Cardiac septum (tissue), 1 donor: Measurements from ENCODE around the gene FANK1. TPM values are rescaled to one million over a fixed set of nuclear protein-coding genes. Genes with fewer than 3 reads are reported as not detected.
"Not testable (repeated sequence)": the region's sequence is repeated elsewhere in the genome, so short reads cannot be mapped to it uniquely, and the experiment has no call there.

Experiments
- DNase-seq: peaks from one replicate; pipeline ENCODE4 v3.0.0-alpha.2; 2020; ENCODE audit warnings: low spot score
- intact Hi-C: fragments of 100-400 bp; cut with DNase I; formaldehyde crosslinking; loops from one replicate; pipeline ENCODE4 v1.14.0; 2022
- total RNA-seq: library from RNA; stranded (reverse); fragmentation: NEBNext Ultra II Directional; extraction: Animal tissue kit (Norgen Biotek cat#: 25700); gene quantifications from one replicate; pipeline ENCODE4 v1.2.1, GENCODE V29; 2021
- donor health status: DM: no; HTN: no; CAD: no.

FANK1 gene
- total RNA-seq, 1 donor from 2014 or later = 0.43 TPM

DNA sequence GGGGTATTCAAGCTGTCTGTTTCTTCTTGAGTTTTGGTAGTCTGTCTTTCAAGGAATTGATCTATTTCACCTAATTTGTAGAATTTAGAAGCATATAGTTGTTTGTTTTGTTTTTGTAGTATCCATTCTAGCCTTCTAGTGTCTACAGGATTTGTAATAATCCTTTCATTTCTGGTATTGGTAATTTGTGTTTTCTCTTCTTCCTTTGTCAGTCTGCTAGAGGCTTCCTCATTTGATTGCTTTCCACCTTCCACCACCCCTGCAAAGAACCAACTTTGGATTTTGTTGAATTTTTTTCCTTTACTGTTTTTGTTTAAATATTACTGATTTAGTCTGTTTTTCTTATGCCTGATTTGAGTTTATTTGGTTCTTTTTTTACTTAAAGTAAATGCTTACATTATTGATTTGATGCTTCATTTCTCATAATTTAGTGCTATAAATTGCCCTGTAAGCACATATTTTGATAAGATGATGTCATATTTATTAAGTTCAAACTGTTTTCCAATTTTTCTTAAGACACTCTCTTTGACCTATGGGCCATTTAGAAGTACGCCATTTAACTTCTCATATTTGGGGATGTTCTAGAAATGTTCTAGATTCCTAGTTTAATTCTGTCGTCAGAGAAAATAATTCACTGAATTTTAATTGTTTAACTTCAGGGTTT, 25.4 kb downstream of the FANK1 start:
- intact Hi-C loops, DNase-seq: not testable (repeated sequence)

GRCh38 chr10:125925262-125925834, 29.0 kb downstream of the FANK1 start:
- no peak for DNase-seq
- intact Hi-C loops = no loop called here

GRCh38 chr10:125926247-125926646, 29.9 kb downstream of the FANK1 start:
- DNase-seq = no peak
- intact Hi-C loops = no loop called here

- intact Hi-C loops, DNase-seq: not testable (repeated sequence)
These were observed 30.9 kb downstream of the FANK1 start for GRCh38 chr10:125927265-125927664.

GRCh38 chr10:125928928-125929585, 32.7 kb downstream of the FANK1 start:
- no peak for DNase-seq
- intact Hi-C loops = no loop called here

GRCh38 chr10:125929618-125930017, 33.3 kb downstream of the FANK1 start:
- intact Hi-C loops = loop anchor here (5.0 kb wide), 1 partner anchor 573 kb away; no protein-coding TSS in a partner anchor
- DNase-seq = no peak

DNA sequence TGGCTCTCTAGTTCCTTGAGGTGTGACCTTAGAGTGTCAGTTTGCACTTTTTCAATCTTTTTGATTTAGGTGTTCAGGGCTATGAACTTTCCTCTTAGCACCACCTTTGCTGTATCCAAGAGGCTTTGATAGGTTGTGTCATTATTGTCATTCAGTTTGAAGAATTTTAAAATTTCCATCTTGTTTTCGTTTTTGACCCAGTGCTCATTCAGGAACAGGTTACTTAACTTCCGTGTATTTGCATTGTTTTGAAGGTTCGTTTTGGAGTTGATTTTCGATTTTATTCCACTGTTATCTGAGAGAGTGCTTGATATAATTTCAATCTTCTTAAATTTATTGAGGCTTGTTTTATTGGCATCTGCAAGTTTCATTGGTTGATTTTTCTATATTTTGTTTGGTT, 37.3 kb downstream of the FANK1 start:
- intact Hi-C loops = loop anchor here (5.0 kb wide), 1 partner anchor 569 kb away; no protein-coding TSS in a partner anchor
- no peak for DNase-seq

DNA sequence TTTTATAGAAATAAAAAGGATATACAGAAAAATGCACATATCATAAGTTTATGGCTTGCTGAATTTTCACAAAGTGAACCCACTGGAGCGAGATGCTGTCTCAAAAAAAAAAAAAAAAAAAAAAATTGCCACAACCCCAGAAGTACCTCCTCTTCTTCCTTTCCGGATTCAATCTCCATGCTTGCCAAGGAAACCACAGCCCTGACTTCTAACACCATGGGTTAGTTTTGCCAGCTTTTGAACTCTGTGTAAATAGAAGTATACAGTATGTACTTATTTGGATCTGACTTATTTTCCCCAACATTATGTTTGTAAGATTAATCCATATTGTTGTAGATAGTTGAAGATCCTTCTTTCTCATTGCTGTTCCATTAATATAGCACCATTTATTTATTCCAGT, 40.0 kb downstream of the FANK1 start:
- intact Hi-C loops = no loop called here
- DNase-seq = no peak

GRCh38 chr10:125940515-125940914, 44.2 kb downstream of the FANK1 start:
- intact Hi-C loops = no loop called here
- no peak for DNase-seq

GRCh38 chr10:125951290-125951689, 54.9 kb downstream of the FANK1 start:
- intact Hi-C loops = no loop called here
- no peak for DNase-seq

DNA sequence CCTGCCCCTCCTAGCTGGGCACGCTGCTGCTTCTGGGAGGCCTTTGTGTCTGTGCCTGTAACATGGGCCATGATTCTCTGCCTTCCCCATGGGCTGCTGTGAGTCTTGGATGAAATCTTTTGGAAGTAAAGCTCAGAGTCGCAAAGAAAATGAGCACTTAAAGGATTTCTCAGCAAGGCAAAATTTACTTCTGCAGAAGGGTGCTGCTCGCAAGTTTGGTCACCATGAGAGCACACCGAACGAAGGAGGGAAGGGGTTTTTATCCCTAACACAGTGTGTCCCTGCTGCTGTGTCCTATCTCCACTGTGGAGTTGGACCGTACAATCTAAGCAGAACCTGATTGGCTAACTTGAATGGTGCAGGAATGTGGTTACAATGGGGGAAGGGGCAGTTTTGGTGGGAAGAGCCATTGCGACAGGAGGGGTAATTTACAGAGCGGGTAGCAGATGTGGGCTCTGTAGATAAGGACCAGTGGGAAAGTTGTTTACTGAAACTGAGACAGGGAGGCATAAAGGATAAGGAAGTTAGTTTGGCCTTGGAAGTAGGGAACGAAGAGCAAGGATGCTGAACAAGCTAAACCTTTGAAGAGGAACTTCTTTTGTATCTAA, 57.5 kb downstream of the FANK1 start:
- intact Hi-C loops = no loop called here
- DNase-seq = no peak

- intact Hi-C loops = no loop called here
- no peak for DNase-seq
These were observed 59.4 kb downstream of the FANK1 start for GRCh38 chr10:125955766-125956165.

DNA sequence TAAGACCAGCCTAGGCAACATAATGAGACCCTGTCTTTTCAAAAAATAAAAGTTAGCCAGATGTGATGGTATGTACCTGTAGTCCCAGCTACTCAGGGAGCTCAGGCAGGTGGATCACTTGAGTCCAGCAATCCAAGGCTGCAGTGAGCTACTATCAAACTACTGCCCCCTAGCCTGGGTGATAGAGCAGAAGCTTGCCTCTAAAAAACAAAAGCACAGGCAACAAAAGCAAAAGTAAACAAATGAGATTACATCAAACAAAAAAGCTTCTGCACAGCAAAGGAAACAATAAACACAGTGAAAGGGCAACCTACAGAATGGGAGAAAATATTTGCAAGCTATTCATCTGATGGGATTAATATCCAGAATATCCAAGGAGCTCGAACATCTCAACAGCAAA, 65.4 kb downstream of the FANK1 start:
- intact Hi-C loops = no loop called here
- no peak for DNase-seq

DNA sequence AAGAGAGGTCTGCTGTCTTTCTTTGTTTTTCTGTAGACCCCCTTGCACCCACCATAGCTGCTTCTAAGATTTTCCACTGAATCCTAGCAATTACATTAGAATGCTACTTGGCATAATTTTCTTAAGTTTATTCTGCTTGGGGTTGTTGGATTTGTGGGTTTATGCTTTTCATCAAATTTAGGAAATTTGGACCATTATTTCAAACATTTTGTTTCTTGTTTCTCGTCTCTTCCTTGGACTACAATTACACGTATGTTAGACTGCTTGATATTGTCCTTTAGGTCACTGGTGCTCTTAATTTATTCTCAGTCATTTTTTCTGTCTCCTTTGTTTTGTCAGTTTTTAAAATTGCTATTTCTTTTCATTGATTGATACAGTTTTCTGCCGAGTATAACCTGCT, 65.8 kb downstream of the FANK1 start:
- DNase-seq = no peak
- intact Hi-C loops = no loop called here

DNA sequence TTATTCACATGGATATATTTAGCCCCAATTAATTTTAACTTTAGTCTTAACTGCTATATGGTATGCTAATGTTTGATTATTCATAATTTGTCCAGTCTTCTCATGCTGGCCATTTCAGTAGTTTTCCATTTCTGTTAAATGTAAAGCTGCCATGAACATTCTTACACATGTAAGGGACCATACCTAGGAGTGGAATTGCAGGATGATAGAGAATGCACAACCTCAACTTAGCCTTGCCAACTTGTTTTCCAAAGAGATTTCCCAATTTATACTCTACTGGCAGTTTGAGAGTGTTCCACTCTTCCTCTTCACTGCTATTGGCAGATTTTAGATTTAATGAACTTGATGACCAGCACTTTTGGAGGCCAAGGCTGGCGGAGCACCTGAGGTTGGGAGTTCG, 68.2 kb downstream of the FANK1 start:
- DNase-seq = no peak
- intact Hi-C loops = no loop called here

- intact Hi-C loops = no loop called here
- no peak for DNase-seq
These were observed 71.2 kb downstream of the FANK1 start for GRCh38 chr10:125967533-125967932.

DNA sequence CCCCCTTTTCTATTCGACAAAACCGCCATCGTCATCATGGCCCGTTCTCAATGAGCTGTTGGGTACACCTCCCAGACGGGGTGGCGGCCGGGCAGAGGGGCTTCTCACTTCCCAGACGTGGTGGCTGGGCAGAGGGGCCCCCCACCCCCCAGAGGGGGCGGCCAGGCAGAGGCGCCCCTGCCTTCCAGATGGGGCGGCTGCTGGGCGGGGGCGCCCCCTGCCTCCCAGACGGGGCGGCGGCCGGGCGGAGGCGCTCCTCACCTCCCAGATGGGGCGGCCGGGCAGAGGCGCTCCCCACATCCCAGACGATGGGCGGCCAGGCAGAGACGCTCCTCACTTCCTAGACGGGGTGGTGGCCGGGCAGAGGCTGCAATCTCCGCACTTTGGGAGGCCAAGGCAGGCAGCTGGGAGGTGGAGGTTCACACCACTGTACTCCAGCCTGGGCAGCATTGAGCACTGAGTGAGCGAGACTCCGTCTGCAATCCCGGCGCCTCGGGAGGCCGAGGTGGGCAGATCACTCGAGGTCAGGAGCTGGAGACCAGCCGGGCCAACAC, 73.8 kb downstream of the FANK1 start:
- DNase-seq, intact Hi-C loops: not testable (repeated sequence)

DNA sequence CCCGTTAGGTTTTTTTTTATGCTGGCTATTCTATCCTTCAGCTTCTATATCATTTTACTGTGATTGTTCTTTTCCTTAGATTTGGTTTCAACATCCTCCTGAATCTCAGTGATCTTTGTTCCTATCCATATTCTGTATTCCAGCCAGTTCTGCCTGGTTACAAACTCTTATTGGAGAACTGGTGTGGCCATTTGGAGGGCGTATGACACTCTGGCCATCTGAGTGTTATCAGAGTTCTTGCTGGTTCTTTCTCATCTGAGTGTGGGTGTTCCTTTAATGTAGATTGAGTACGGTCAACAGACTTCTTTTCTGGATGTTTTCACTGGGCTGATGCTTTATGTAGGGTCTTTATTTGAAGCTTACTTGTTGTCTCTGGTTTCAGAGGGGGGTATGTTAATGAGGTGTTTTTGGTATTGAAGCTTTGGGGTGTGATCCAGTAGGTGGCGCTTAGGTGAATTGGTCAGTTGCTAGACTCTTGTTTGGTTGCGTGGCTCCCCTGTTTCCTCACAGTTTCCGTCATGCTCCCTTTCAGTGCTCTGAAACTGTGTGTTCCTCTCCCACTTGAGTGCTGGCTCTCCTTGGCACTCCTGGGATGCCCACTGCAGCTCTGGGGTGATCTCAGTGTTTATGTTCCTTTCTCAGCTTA, 80.7 kb downstream of the FANK1 start:
- no peak for DNase-seq
- intact Hi-C loops = no loop called here

- no peak for DNase-seq
- intact Hi-C loops = loop anchor here (5.0 kb wide), 2 partner anchors 522 to 767 kb away; no protein-coding TSS in a partner anchor
These were observed 83.6 kb downstream of the FANK1 start for GRCh38 chr10:125979976-125980375.
